ENCODE measurements around the gene ANTXR1.
"Not testable (repeated sequence)": the region's sequence is repeated elsewhere in the genome, so short reads cannot be mapped to it uniquely, and the experiment has no call there.

Gene ANTXR1

DNA sequence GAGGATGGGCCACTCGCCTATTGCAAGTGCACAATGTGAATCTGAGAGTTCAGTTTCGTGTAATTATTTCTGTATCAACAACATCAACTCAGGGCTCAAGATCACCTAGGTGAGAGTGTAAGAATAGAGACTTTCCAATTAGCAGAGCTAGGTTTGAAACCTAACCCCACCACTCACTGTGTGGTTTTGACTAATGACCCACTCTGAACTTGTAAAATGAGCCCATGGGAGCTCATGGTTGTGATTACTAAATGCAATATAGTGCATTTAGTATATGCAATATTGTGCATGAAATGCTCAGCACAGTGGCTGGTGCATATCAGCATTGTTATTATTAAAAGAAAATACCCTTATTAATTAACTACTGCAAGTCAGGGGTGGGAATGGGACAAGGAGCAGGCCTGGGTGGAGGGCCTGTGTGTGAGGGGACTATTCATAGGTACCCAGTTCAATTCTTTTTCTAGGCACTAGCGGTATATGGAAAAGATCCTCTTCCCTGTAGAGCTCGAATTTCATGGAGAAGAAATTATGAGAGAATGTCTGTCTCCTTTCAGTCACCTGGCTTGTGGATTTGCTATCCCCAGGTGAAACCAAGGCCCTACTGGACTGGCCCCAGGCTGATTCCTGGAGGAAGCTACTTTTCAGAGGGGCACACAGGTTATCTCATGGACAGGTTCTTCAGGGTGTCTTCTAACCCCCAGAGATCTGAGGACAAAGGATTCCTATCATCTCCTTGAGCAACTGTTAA, 204.5 kb downstream of the ANTXR1 start:
- no peak for DNase-seq

DNA sequence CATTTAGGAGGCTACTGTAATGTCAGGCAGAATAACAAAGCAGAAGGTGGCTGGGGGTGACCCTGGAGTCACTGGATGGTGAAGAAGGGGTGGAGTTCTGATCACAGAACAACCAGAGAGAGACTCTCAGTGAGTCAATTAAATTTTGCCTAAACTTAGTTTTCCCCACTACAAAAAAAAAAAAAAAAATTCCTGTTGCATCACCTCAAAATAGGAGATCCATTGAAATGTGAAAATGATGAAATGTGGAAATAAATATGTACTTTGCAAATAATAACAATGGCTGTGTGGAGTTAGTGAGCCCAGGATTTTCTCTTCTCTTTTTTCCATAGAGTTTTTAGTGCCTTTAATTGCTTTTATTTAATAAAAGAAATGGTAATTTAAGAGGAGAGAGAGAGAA, 208.5 kb downstream of the ANTXR1 start:
- no peak for DNase-seq

DNA sequence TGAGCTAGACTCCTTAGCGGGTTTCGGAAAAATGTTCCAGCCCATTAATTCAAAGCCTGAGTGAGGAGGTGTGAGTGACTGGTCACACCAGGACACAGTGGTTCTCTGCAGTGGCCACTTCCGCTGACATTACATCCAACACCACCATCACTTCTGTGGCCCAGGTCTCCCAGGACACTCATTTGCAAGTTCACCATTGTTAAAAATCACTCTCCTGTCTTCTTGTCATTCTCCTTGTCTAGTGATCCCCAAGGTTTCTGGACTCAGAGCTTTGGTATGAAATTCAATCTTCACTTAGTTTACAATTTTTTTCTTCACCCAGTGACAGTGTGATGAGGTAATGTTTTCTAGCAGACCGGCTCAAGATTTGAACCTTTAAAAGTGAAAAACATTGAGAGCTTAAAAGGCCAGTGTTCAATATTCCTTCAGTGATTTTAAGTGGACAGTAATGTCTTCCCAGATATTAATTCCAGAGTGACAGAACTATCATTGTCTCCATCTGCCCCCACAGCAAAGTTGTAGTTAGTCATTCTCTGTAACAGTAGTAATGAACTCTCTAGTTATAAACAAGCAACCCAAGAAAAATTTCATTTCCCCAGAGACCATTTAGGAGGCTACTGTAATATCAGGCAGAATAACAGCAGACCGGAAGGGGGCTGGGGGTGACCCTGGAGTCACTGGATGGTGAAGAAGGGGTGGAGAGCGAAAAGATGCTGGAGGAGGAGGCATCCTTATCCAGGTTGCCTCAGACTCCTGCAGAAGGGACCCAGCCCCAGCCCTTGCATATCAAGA, 209.2 kb downstream of the ANTXR1 start:
- no peak for DNase-seq

DNA sequence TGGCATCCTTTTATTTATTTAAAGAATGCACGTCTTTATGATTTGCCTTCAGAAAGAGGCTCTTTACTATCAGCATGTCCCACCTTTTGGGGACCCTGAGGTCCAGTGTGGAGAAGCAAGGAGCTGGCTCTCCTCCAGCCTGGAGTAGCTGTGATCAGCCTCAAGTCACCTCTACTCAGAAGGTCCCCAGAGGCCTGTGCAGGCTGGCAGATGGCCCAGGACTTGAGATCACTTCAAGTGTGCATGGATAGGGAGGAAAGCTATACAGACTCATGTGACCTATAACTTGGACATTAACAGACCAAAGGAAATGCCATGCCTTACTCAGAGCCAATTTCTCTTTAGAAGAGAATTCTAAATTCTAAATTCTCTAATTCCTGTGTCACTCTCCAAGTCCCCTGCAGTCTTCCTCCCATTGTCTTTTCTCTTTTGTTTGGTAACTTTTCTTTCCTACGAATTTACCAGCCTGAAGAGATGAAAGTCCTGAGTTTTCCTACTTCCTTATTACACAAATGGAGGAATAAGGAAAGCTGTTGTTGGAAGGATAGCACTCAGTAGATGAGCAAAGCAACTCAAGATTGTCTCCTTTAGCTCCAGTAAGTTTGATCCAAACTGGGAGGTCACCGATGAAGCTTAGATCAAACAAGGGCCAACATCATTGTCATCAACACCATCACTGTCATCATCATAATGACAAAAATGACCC, 210.1 kb downstream of the ANTXR1 start:
- no peak for DNase-seq

DNA sequence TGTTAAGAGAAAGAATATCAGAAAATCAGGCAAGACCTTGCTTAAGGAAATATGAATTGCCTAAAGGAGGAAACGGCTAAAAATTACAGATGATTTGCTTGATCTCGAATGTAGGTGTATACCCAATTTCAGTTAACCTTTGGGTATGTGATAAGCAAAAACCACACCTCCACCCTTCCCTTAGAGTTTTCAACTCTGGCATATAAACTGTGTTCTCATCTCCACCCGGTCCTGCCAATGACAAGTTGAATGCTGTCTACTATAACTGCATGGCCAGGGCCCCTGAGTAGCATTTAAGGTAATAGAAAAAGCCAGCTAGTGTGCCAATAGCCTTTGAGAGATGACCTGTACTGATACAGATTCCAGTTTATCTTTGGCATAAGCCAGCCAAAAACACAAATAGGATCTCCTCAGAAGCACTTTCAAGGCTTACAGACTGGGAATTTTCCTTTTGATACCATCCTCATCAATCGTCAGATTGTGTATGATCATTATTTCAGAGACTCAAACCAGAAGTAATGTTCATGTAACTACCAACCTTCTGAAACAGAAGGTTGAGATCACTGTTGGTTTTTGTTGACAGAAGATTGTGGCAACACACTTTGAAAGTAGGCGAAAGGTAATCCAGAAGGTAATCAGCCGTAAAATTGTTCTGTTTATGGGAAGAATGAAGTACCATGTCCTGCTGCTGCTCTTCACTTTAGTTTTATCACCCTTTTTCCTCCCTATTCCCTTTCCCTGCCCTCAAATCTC, 211.0 kb downstream of the ANTXR1 start:
- DNase-seq: no peak

DNA sequence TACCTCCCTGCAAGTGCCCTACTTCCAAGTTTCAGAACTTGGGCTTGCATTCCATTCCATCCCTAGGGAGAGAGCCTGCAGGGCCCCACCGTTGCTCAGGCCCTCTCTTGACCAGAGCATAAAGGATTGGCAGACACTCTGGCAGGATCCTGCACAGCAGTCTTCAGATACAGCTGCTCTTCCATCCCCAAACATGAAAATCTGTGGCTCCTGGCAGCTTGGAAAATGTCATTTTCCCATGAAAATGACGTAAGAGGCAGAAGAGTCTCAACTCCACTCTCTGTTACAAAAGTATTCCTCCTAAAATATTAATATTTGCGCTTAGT, 211.5 kb downstream of the ANTXR1 start:
- DNase-seq: no peak

- no peak for DNase-seq
Observed at GRCh38 chr2:69225933-69226332, 213.0 kb downstream of the ANTXR1 start.

- no peak for DNase-seq
Observed at GRCh38 chr2:69226903-69227302, 213.9 kb downstream of the ANTXR1 start.

- no peak for DNase-seq
Observed at GRCh38 chr2:69227716-69228115, 214.7 kb downstream of the ANTXR1 start.

GRCh38 chr2:69230946-69231345, 218.0 kb downstream of the ANTXR1 start:
- DNase-seq: not testable (repeated sequence)

GRCh38 chr2:69231612-69232277, 218.8 kb downstream of the ANTXR1 start:
- no peak for DNase-seq

- DNase-seq: not testable (repeated sequence)
Observed at GRCh38 chr2:69235835-69236234, 222.9 kb downstream of the ANTXR1 start.

DNA sequence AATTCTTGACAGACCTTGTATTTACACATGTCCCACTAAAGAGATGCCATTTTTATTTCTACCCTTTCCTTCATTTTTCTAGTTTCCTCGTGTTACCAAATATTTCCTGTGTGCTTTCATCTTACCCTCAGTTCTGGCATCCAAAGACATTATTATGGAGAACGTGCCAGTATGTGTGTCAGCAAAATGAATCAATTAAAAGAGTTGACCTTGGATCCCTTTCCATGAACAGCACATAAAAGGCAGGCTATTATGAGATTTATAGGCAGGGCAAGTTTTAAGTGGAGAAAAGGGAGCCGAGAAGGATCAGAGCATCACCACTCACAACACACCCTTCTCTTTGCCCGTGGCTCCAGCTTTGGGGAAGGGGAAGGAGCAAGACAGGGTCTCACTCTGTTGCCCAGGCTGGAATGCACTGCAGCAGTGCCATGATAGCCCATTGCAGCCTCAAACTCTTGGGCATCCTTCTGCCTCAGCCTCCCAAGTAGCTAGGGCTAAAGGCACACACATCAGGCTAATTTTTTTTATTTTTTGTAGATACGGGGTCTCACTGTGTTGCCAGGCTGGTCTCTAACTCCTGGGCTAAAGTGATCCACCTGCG, 224.2 kb downstream of the ANTXR1 start:
- no peak for DNase-seq

DNA sequence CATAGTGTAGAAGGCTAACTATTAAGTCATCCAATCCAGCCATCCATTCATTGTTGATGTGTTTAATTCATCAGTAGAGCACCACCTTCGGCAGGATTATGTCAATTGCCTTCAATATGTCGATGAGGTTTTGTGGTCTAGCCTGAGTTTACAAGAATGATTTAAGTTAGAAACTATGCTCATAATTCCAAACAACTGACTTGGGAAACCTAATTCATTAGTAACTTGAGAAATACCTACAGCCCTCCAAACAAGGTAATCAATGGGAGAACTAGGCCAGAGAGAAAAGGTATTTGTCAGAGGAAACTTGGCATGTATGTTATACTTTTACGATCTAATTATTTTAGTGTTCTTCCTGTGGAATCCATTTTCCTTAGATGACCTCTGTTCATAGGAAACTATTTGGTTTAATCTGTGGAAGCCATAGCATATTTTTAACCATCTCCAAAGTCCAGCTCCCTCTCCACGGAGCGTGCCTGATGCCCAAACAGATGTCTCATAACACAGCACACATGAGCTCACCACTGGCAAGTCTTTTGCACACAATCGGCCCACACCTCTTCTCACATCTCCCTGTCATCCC, 225.6 kb downstream of the ANTXR1 start:
- no peak for DNase-seq

GRCh38 chr2:69241093-69241492, 228.1 kb downstream of the ANTXR1 start:
- DNase-seq: no peak

DNA sequence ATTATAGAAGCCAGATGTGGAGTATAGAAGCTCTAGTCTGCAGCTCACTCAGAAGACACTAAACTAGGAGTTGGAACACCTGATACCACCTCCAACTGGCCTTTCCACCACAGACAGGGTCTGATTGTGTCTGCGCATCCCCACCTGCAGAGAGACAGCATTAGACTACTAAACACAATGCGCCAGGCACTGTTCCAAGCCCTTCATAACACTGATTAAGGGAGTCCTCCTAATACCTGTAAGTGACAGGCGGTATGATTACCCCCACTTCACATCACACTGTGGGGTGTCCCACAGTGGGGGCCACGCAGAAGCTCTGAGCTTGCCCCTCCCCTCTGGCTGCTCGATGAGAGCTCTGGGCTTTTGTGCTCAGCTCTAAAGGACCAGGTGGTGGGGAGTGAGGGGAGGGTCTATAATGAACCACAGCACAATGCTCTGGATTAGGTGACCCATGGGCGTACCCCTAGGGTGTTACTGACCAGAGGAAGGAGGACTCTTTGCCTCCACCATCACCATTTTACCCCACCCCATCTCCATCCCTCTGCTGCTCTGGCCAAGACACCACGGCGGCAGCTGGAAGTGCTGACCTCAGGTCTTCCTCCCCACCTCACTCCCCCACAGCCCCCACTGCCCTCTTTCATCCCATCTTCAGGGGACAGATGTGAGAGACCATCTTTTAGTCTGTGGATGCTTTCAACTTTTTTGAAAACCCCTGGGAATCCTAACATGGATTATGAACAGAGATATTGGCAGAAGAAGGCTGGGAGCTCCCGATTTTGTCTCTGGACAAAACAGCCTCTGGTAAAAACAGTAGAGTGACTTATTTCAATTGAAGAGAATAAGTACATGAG, 228.9 kb downstream of the ANTXR1 start:
- DNase-seq: no peak

- DNase-seq: no peak
Observed at GRCh38 chr2:69242651-69243051, 229.7 kb downstream of the ANTXR1 start.

DNA sequence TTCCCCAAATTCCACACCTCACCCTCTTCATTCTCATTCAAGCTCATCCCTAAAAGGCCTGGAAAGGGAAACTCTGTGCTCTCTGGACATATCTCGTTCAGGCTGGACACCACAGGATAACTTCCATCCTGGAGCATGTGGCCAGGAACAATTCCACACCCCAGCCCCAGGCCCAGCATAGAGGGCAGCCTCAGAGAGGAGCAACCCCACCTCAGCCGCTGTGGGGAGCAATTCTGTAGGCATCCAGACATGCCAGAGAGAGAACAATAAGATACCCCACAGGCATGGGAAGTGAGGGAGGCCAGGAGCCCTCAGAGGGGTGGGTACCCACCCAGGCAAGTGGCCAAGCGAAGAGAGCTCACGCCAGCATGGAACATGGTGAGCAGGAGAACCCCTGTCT, 230.7 kb downstream of the ANTXR1 start:
- DNase-seq: no peak

DNA sequence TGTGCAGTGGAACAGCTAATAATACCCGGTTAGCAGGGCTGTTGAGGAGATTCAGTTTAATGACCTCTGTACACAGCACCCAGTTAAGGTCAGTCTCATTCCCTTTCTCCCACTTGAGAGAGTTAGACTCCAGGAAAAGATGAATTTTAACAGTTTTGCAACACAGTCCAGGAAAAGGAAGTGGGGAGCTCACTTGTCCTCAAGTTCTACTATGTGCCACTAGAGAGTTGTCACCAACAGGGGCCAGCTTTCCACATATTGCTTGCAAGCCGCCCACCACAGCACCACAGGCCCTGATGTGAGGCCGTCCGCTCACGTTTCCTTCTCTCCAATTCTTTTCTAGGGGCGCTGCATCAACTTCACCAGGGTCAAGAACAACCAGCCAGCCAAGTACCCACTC, 231.9 kb downstream of the ANTXR1 start:
- no peak for DNase-seq

- DNase-seq: no peak
Observed at GRCh38 chr2:69247583-69247982, 234.6 kb downstream of the ANTXR1 start.

- DNase-seq: no peak
Observed at GRCh38 chr2:69248232-69248631, 235.3 kb downstream of the ANTXR1 start.
